ENCODE results near the gene FTL. TPM values are rescaled to one million over a fixed set of nuclear protein-coding genes. Genes with fewer than 3 reads are reported as not detected.
"Not testable (repeated sequence)": the region's sequence is repeated elsewhere in the genome, so short reads cannot be mapped to it uniquely, and the experiment has no call there.

FTL gene
- 1,000 to 10,000 TPM; 2,163 to 3,232 (median 2,621) TPM for polyA plus RNA-seq (ENCODE audit: insufficient read length in 4 of 4)

DNA sequence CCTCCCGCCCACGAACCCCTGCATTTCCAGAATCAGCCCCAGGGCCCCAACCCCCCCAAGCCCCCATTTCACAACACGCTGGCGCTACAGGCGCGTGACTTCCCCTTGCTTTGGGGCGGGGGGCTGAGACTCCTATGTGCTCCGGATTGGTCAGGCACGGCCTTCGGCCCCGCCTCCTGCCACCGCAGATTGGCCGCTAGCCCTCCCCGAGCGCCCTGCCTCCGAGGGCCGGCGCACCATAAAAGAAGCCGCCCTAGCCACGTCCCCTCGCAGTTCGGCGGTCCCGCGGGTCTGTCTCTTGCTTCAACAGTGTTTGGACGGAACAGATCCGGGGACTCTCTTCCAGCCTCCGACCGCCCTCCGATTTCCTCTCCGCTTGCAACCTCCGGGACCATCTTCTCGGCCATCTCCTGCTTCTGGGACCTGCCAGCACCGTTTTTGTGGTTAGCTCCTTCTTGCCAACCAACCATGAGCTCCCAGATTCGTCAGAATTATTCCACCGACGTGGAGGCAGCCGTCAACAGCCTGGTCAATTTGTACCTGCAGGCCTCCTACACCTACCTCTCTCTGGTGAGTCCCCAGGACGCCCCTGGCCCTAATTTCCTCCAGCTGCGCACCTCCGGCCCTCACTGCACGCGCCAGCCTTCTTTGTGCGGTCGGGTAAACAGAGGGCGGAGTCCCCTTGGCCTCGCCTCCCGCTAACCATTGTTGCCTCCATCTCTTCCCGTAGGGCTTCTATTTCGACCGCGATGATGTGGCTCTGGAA, at the start of gene FTL:
TSS of gene FTL (plus strand) at position 270 of the 766 bp plus-strand sequence. CDS start at position 469, 199 bp downstream.
- peak; percentile 82 to 94 (median 87) for DNase-seq (ENCODE audit: low read depth in 4 of 4, low spot score in 3 of 4)

GRCh38 chr19:48915757-48916156, 49.4 kb upstream of the FTL start:
- no peak for DNase-seq (ENCODE audit: low read depth in 4 of 4, low spot score in 3 of 4)

GRCh38 chr19:48918071-48918470, 47.0 kb upstream of the FTL start:
- DNase-seq (ENCODE audit: low read depth in 4 of 4, low spot score in 3 of 4): no peak

- DNase-seq (ENCODE audit: low read depth in 4 of 4, low spot score in 3 of 4): no peak
These were observed 46.3 kb upstream of the FTL start for GRCh38 chr19:48918801-48919247.

DNA sequence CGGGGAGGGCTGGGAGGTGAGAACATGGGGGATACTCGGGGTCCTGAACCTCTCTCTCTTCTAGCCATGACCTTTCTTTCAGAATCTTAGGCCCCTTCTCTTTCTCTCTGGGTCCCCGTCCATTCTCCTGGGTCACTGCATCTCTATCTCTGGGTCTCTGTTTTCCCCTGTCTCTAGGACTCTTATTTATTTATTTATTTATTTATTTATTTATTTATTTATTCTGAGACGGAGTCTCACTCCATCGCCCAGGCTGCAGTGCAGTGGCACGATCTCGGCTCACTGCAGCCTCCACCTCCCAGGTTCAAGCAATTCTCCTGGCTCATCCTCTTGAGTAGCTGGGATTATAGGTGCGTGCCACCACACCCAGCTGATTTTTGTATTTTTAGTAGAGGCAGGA, 45.8 kb upstream of the FTL start:
- DNase-seq (ENCODE audit: low read depth in 4 of 4, low spot score in 3 of 4): not testable (repeated sequence)

- DNase-seq (ENCODE audit: low read depth in 4 of 4, low spot score in 3 of 4): no peak
These were observed 44.2 kb upstream of the FTL start for GRCh38 chr19:48920949-48921348.

DNA sequence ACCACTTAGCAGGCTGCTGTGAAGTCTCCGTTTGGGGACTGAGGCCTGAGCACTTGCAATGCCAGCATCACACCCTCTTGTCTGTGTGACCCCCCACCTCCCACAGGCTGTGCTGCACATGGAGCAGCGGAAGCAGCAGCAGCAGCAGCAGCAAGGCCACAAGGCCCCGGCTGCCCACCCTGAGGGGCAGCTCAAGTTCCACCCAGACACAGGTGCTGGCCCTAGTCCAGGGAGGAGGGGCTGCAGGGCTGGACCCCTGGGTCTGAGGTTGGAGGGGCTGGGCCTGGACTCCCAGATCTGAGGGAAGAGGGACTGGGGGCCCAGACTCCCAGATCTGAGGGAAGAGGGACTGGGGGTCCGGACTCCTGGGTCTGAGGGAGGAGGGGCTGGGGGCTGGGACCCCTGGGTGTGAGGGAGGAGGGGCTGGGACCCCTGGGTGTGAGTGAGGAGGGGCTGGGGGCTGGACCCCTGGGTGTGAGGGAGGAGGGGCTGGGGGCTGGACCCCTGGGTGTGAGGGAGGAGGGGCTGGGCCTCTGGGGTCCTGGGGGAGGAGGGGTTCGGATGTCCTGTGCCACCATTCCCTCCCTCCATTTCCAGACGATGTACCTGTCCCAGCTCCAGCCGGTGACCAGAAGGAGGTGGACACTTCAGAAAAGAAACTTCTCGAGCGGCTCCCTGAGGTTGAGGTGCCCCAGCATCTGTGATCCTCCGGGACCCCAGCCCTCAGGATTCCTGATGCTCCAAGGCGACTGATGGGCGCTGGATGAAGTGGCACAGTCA, 43.2 kb upstream of the FTL start:
- no peak for DNase-seq (ENCODE audit: low read depth in 4 of 4, low spot score in 3 of 4)

GRCh38 chr19:48922548-48923490, 42.3 kb upstream of the FTL start:
- DNase-seq (ENCODE audit: low read depth in 4 of 4, low spot score in 3 of 4): no peak

GRCh38 chr19:48925240-48925843, 39.8 kb upstream of the FTL start:
- DNase-seq (ENCODE audit: low read depth in 4 of 4, low spot score in 3 of 4): no peak

- DNase-seq (ENCODE audit: low read depth in 4 of 4, low spot score in 3 of 4): not testable (repeated sequence)
These were observed 39.2 kb upstream of the FTL start for GRCh38 chr19:48925890-48926289.

DNA sequence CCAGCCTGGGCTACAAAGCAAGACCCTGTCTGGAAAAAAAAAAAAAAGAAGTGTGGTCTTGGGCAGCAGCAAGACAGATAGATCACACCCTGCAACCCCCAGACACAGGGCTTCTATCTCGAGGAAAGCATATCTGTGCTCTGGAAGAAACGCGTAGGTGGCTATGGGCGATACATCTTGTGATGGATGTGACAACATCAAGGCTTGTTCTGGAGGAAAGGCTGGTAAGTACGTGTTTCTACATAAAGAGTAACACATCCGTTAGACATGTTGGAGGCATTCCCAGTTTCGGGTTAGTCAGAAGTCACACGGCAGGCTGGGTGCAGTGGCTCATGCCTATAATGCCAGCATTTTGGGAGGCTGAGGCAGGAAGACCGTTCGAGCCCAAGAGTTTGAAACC, 38.2 kb upstream of the FTL start:
- no peak for DNase-seq (ENCODE audit: low read depth in 4 of 4, low spot score in 3 of 4)

DNA sequence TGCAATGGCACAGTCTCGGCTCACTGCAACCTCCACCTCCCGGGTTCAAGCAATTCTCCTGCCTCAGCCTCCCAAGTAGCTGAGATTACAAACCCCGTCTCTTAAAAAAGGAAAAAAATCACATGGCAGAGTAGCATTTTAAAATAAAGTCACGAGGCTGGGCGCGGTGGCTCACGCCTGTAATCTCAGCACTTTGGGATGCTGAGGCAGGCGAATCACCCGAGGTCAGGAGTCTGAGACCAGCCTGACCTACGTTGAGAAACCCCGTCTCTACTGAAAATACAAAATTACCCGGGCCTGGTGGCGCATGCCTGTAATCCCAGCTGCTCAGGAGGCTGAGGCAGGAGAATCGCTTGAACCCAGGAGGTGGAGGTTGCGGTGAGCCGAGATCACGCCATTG, 37.4 kb upstream of the FTL start:
- not testable (repeated sequence) for DNase-seq (ENCODE audit: low read depth in 4 of 4, low spot score in 3 of 4)

GRCh38 chr19:48928164-48929025, 36.7 kb upstream of the FTL start:
- no peak for DNase-seq (ENCODE audit: low read depth in 4 of 4, low spot score in 3 of 4)

- DNase-seq (ENCODE audit: low read depth in 4 of 4, low spot score in 3 of 4): peak; percentile 58 to 70 (median 65)
These were observed 31.7 kb upstream of the FTL start, which contains the start of gene DHDH for GRCh38 chr19:48933382-48933932. TSS of gene DHDH (plus strand) at chr19:48933699. CDS start at chr19:48933722, 23 bp downstream.

DNA sequence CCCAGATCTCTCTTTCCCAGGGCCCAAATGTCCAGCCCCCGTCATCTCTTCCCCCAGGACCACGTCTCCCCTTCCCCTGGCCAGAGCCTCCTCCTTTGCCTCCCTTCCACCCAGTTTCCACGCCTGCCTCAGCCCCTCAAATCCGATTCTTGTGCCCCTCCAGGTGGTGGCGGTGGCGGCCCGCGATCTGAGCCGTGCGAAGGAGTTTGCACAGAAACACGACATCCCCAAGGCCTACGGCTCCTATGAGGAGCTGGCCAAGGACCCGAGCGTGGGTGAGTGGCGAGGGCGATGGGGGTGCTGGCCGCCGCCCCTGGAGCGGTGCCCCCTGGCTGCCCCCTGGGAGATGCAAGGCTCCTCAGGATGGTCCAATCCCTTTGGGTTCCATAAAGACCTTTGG, 30.3 kb upstream of the FTL start:
- no peak for DNase-seq (ENCODE audit: low read depth in 4 of 4, low spot score in 3 of 4)

- no peak for DNase-seq (ENCODE audit: low read depth in 4 of 4, low spot score in 3 of 4)
These were observed 29.2 kb upstream of the FTL start for GRCh38 chr19:48935864-48936263.

DNA sequence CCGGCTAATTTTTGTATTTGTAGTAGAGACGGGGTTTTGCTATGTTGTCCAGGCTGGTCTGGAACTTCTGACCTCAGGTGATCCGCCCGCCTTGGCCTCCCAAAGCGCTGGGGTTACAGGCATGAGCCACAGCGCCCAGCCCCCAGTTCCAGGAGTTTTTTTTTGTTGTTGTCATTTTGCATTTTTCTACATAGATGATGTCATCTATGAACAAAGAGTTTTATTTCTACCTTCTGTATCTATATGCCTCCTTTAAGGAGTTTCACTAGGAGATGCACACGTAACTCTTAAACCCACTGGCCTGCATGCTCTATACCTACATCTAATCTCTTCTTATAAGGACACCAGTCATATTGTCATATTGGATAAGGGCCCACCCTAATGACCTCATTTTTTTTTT, 26.9 kb upstream of the FTL start:
- DNase-seq (ENCODE audit: low read depth in 4 of 4, low spot score in 3 of 4): no peak

DNA sequence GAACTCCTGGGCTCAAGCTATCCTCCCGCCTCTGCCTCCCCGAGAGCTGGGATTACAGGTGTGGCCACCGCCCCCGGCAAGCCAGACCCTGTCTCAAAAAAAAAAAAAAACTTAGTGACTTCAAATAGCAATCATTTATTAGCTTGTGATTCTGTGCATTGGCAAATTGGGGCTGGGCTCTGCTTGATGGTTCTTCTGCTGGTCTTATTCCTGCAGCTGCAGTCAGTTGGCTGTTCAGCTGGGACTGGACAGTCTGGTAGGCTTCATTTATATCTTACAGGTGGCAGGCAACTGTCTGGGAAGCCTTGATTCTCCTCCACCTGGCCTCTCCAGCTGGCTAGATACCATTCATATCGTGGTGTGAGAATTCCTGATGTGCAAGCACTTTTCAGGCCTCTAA, 24.2 kb upstream of the FTL start:
- DNase-seq (ENCODE audit: low read depth in 4 of 4, low spot score in 3 of 4): no peak

DNA sequence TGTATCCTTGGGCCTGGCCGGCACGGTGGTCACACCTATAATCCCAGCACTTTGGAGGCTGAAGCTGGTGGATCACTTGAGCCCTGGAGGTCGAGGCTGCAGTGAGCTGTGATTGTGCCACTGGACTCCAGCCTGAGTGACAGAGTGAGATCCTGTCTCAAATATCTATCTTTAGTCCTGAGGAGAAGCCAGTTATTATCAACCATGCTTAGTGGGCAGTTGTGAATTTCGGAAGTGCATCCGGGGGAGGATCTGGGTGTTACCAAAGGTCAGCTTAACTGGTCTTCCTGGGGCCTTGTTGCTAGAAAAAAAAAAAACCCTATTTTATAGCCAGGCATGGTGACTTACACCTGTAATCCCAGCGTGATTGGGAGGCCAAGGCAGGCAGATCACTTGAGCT, 22.0 kb upstream of the FTL start:
- DNase-seq (ENCODE audit: low read depth in 4 of 4, low spot score in 3 of 4): no peak

Data from right renal pelvis (tissue), 4 donors.